Mesendoderm (in vitro differentiated cells): Measurements from ENCODE around the gene PBX4.

Source experiments
- DNase-seq: peaks from one replicate; pipeline ENCODE4 v3.0.0; 2013
- H2AK5ac ChIP-seq: 2 replicates; pipeline ENCODE4 v1.6.1; 2013; ENCODE audit warnings: low read length, inconsistent platforms
- H2BK120ac ChIP-seq: 2 replicates; pipeline ENCODE4 v1.6.1; 2013; ENCODE audit warnings: low read depth, mild to moderate bottlenecking, low read length, moderate library complexity, mixed read lengths
- H2BK15ac ChIP-seq: replicated peaks from 2 replicates; pipeline ENCODE4 v1.6.1; 2013; ENCODE audit warnings: low read depth, mild to moderate bottlenecking, moderate library complexity
- H2BK5ac ChIP-seq: 2 replicates; pipeline ENCODE4 v1.6.1; 2013; ENCODE audit warnings: low read length, inconsistent platforms
- H3K18ac ChIP-seq: 2 replicates; pipeline ENCODE4 v1.6.1; 2013; ENCODE audit warnings: mild to moderate bottlenecking, low read length, mixed read lengths
- H3K23ac ChIP-seq: one replicate; pipeline ENCODE4 v1.6.1; 2013; ENCODE audit warnings: low read length
- H3K27ac ChIP-seq: 2 replicates; pipeline ENCODE4 v1.5.1; 2013; ENCODE audit warnings: low read depth, mild to moderate bottlenecking, inconsistent platforms, low read length, moderate library complexity
- H3K27me3 ChIP-seq: 2 replicates; pipeline ENCODE4 v1.6.1; 2013; ENCODE audit warnings: low read length, control low read depth, mild to moderate bottlenecking, inconsistent platforms; ENCODE audit not compliant: insufficient read depth, poor library complexity
- H3K36me3 ChIP-seq: 2 replicates; pipeline ENCODE4 v1.6.1; 2013; ENCODE audit warnings: low read length, inconsistent platforms; ENCODE audit not compliant: control insufficient read depth, insufficient read depth
- H3K4ac ChIP-seq: one replicate; pipeline ENCODE4 v1.6.1; 2013; ENCODE audit warnings: low read depth, mild to moderate bottlenecking, low read length, moderate library complexity
- H3K4me1 ChIP-seq: 2 replicates; pipeline ENCODE4 v1.6.1; 2013; ENCODE audit warnings: low read depth, low read length, inconsistent platforms; ENCODE audit not compliant: control insufficient read depth
- H3K4me2 ChIP-seq: 2 replicates; pipeline ENCODE4 v1.6.1; 2013; ENCODE audit warnings: low read length
- H3K4me3 ChIP-seq: 2 replicates; pipeline ENCODE4 v1.5.1; 2013; ENCODE audit warnings: mild to moderate bottlenecking, low read length
- H3K56ac ChIP-seq: one replicate; pipeline ENCODE4 v1.6.1; 2013; ENCODE audit warnings: low read length
- H3K79me1 ChIP-seq: 2 replicates; pipeline ENCODE4 v1.6.1; 2013; ENCODE audit warnings: low read length, inconsistent platforms
- H3K79me2 ChIP-seq: 2 replicates; pipeline ENCODE4 v1.6.1; 2013; ENCODE audit warnings: mild to moderate bottlenecking, low read length; ENCODE audit not compliant: control insufficient read depth, insufficient read depth
- H3K9ac ChIP-seq: 2 replicates; pipeline ENCODE4 v1.6.1; 2013; ENCODE audit warnings: low read length, inconsistent platforms
- H4K5ac ChIP-seq: one replicate; pipeline ENCODE4 v1.6.1; 2013; ENCODE audit warnings: low read length
- H4K8ac ChIP-seq: one replicate; pipeline ENCODE4 v1.6.1; 2013; ENCODE audit warnings: low read depth, mild to moderate bottlenecking, control low read depth, low read length, moderate library complexity
- WGBS: extraction: QIAGEN DNeasy Blood & Tissue Kit; methylation state at CpG from one replicate; pipeline ENCODE4 v1.1.7; 2013; ENCODE audit warnings: low lambda C conversion rate, missing lambda C conversion rate; ENCODE audit not compliant: insufficient coverage; ENCODE audit errors: extremely low coverage; 5-methylcytosine and 5-hydroxymethylcytosine counted together

Gene PBX4

GRCh38 chr19:19651076-19651475 lies 32.6 kb upstream of the PBX4 start:
- Histone ChIP-seq H3K4me2 (no peak overlapping the region), H2BK5ac (no peak overlapping the region), H3K27me3 (no peaks in the 10 kb centered on the region), H3K56ac (no peak overlapping the region), H2BK120ac (no peak overlapping the region), H3K18ac (no peak overlapping the region), H3K4ac (no peak overlapping the region), H3K4me1 (no peaks in the 10 kb centered on the region), H3K9ac (no peak overlapping the region), H3K27ac (no peak overlapping the region), H3K79me1 (no peaks in the 10 kb centered on the region), H4K5ac (no peak overlapping the region), H3K23ac (no peak overlapping the region), H2AK5ac (no peak overlapping the region), H3K4me3 (no peak overlapping the region), H3K36me3 (peaks cover 25% of the 10 kb centered on the region), H3K79me2 (no peaks in the 10 kb centered on the region), H2BK15ac (no peak overlapping the region), H4K8ac (no peak overlapping the region)
- no CpG with 5 or more reads among the region's 13 CpGs for WGBS
- no peak for DNase-seq

- H3K4me2 ChIP-seq, result no peak overlapping the region
- no peak overlapping the region for H2BK15ac ChIP-seq
- no peak overlapping the region for H3K9ac ChIP-seq
- WGBS, result no CpG with 5 or more reads among the region's 9 CpGs
- H4K5ac ChIP-seq, result no peak overlapping the region
- no peak overlapping the region for H2BK5ac ChIP-seq
- H3K4me1 ChIP-seq, result no peaks in the 10 kb centered on the region
- no peak overlapping the region for H3K27ac ChIP-seq
- no peak overlapping the region for H3K18ac ChIP-seq
- H3K27me3 ChIP-seq, result no peaks in the 10 kb centered on the region
- peaks cover 26% of the 10 kb centered on the region for H3K36me3 ChIP-seq
- no peak overlapping the region for H3K23ac ChIP-seq
- H3K79me2 ChIP-seq, result no peaks in the 10 kb centered on the region
- no peak overlapping the region for H4K8ac ChIP-seq
- no peak overlapping the region for H2BK120ac ChIP-seq
- no peaks in the 10 kb centered on the region for H3K79me1 ChIP-seq
- no peak overlapping the region for H3K56ac ChIP-seq
- DNase-seq, result no peak
- no peak overlapping the region for H2AK5ac ChIP-seq
- H3K4me3 ChIP-seq, result no peak overlapping the region
- H3K4ac ChIP-seq, result no peak overlapping the region
These were observed 31.8 kb upstream of the PBX4 start for GRCh38 chr19:19650331-19650730.

DNA sequence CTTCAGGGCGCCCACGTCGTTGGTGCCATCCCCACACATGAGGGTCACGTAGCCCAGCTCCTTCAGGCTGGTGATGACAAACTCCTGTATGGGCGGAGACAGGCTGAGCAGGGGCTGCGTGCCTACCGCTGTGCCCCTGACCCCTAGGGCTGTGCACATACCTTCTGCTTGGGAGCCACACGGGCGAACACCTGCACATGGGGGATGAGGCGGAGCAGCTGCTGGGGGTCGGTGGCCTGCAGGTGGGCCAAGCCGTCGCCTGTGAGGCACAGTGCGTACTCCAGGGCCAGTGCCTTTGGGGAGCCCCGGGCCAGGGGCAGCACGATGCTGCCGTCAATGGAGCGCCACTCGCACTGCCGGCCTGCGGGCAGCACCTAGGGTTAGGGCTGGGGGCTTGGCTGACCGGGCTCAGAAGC lies 31.1 kb upstream of the PBX4 start:
- no peak overlapping the region for H3K56ac ChIP-seq
- no peaks in the 10 kb centered on the region for H3K79me1 ChIP-seq
- no peaks in the 10 kb centered on the region for H3K4me1 ChIP-seq
- WGBS, result no CpG with 5 or more reads among the region's 22 CpGs
- H3K4me2 ChIP-seq, result no peak overlapping the region
- H2BK15ac ChIP-seq, result no peak overlapping the region
- DNase-seq, result no peak
- no peak overlapping the region for H3K18ac ChIP-seq
- H3K27ac ChIP-seq, result no peak overlapping the region
- no peaks in the 10 kb centered on the region for H3K79me2 ChIP-seq
- H2BK5ac ChIP-seq, result no peak overlapping the region
- no peaks in the 10 kb centered on the region for H3K27me3 ChIP-seq
- H2BK120ac ChIP-seq, result no peak overlapping the region
- no peak overlapping the region for H3K23ac ChIP-seq
- H3K36me3 ChIP-seq, result peaks cover 22% of the 10 kb centered on the region
- H3K9ac ChIP-seq, result no peak overlapping the region
- H3K4ac ChIP-seq, result no peak overlapping the region
- H4K8ac ChIP-seq, result no peak overlapping the region
- no peak overlapping the region for H2AK5ac ChIP-seq
- no peak overlapping the region for H4K5ac ChIP-seq
- no peak overlapping the region for H3K4me3 ChIP-seq

DNA sequence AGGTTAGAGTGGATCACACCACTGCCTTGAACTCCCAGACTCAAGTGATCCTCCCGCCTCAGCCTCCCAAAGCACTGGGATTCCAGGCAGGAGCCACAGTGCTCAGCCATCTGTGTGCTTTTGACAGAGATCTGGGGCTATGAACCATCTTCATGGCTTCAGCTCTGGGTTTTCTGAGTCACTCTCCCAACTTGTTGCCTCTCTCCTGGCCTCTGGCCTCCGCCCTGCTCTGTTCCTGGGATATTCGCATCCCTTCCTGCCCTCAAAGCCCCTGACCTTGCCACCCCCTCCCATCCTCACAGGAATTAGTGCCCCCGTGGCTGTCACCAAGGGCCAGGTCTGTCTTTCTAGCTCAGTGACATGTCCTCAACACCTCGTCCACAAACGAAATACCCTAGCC lies 30.7 kb upstream of the PBX4 start:
- Histone ChIP-seq H3K9ac (no peak overlapping the region), H3K4ac (no peak overlapping the region), H2BK5ac (no peak overlapping the region), H2AK5ac (no peak overlapping the region), H4K8ac (no peak overlapping the region), H2BK15ac (no peak overlapping the region), H2BK120ac (no peak overlapping the region), H3K4me3 (no peak overlapping the region), H4K5ac (no peak overlapping the region), H3K18ac (no peak overlapping the region), H3K4me1 (no peaks in the 10 kb centered on the region), H3K79me2 (no peaks in the 10 kb centered on the region), H3K4me2 (no peak overlapping the region), H3K27ac (no peak overlapping the region), H3K79me1 (no peaks in the 10 kb centered on the region), H3K23ac (no peak overlapping the region), H3K36me3 (peaks cover 22% of the 10 kb centered on the region), H3K56ac (no peak overlapping the region), H3K27me3 (no peaks in the 10 kb centered on the region)
- no peak for DNase-seq
- no CpG with 5 or more reads among the region's 6 CpGs for WGBS

- H2AK5ac ChIP-seq, result no peak overlapping the region
- WGBS, result no CpG with 5 or more reads among the region's 29 CpGs
- no peak overlapping the region for H3K4me2 ChIP-seq
- H3K4ac ChIP-seq, result no peak overlapping the region
- peaks cover 18% of the 10 kb centered on the region for H3K36me3 ChIP-seq
- H3K27ac ChIP-seq, result no peak overlapping the region
- H3K79me1 ChIP-seq, result no peaks in the 10 kb centered on the region
- no peak overlapping the region for H3K56ac ChIP-seq
- H2BK5ac ChIP-seq, result no peak overlapping the region
- no peak overlapping the region for H4K8ac ChIP-seq
- H3K79me2 ChIP-seq, result no peaks in the 10 kb centered on the region
- H3K9ac ChIP-seq, result no peak overlapping the region
- no peak overlapping the region for H2BK15ac ChIP-seq
- no peak overlapping the region for H3K18ac ChIP-seq
- H3K27me3 ChIP-seq, result no peaks in the 10 kb centered on the region
- H3K23ac ChIP-seq, result no peak overlapping the region
- no peak overlapping the region for H3K4me3 ChIP-seq
- no peak for DNase-seq
- H2BK120ac ChIP-seq, result no peak overlapping the region
- H4K5ac ChIP-seq, result no peak overlapping the region
- no peaks in the 10 kb centered on the region for H3K4me1 ChIP-seq
These were observed 28.7 kb upstream of the PBX4 start for GRCh38 chr19:19647037-19647835.
